A673 (cell line): ENCODE measurements around the gene ZFP3. TPM values are rescaled to one million over a fixed set of nuclear protein-coding genes. Genes with fewer than 3 reads are reported as not detected.

Experiments
- BruUV-seq: library from RNA; stranded (reverse); fragments of 400-500 nt; replicated peaks from 2 replicates; lab custom pipeline; 2021; lab: Mats Ljungman, UMichigan
- CTCF ChIA-PET: fragments of 300-600 bp; sonication (Branson Sonifier 250); formaldehyde crosslinking; loops from one replicate; lab custom pipeline; 2022; ENCODE audit warnings: antibody characterized with exemption; lab: Charles Lee
- POLR2A ChIA-PET: fragments of 300-600 bp; sonication (Branson Sonifier 250); formaldehyde crosslinking; loops from one replicate; lab custom pipeline; 2022; ENCODE audit warnings: antibody characterized with exemption; ENCODE audit not compliant: low non-redundant PET; lab: Charles Lee
- DNase-seq: peaks from one replicate; pipeline ENCODE4 v3.0.0-alpha.2; 2015; ENCODE audit warnings: low spot score
- H3K27ac ChIP-seq: fragments of 200-600 bp; sonication (generic); 2 replicates; pipeline ENCODE4 v1.5.1; 2016; ENCODE audit warnings: mixed run types, low read depth, mild to moderate bottlenecking, mixed read lengths, antibody characterized with exemption, low read length; ENCODE audit not compliant: poor library complexity, severe bottlenecking
- H3K27me3 ChIP-seq: fragments of 200-600 bp; sonication (generic); replicated peaks from 2 replicates; pipeline ENCODE4 v1.6.1; 2017; ENCODE audit warnings: mixed run types, low read depth, mild to moderate bottlenecking, mixed read lengths, antibody characterized with exemption, low read length; ENCODE audit not compliant: insufficient read depth, poor library complexity
- H3K36me3 ChIP-seq: fragments of 200-600 bp; sonication (generic); 2 replicates; pipeline ENCODE4 v1.6.1; 2016; ENCODE audit warnings: mixed run types, mild to moderate bottlenecking, mixed read lengths, antibody characterized with exemption, low read length; ENCODE audit not compliant: insufficient read depth, poor library complexity, severe bottlenecking
- H3K4me1 ChIP-seq: fragments of 200-600 bp; sonication (generic); 2 replicates; pipeline ENCODE4 v1.6.1; 2017; ENCODE audit warnings: mixed run types, mild to moderate bottlenecking, mixed read lengths, antibody characterized with exemption, low read length; ENCODE audit not compliant: insufficient read depth, poor library complexity, severe bottlenecking
- H3K4me3 ChIP-seq: fragments of 200-600 bp; sonication (generic); 2 replicates; pipeline ENCODE4 v1.5.1; 2016; ENCODE audit warnings: low read depth, mixed run types, mild to moderate bottlenecking, mixed read lengths, low read length; ENCODE audit not compliant: poor library complexity, severe bottlenecking
- H3K9me3 ChIP-seq: fragments of 200-600 bp; sonication (generic); 2 replicates; pipeline ENCODE4 v1.6.1; 2016; ENCODE audit warnings: mixed run types, low read depth, mild to moderate bottlenecking, mixed read lengths, antibody characterized with exemption, low read length; ENCODE audit not compliant: poor library complexity, severe bottlenecking
- CTCF ChIP-seq: fragments of 300-800, 200-600 bp; sonication (generic); conservative IDR thresholded peaks from 2 replicates; pipeline ENCODE4 v1.5.1; 2017; ENCODE audit warnings: low read depth, mild to moderate bottlenecking, antibody characterized with exemption, low read length, moderate library complexity, mixed read lengths
- EZH2 ChIP-seq: fragments of 200-600 bp; sonication (generic); IDR thresholded peaks from 2 replicates; pipeline ENCODE4 v1.6.1; 2017; ENCODE audit warnings: borderline replicate concordance, low read depth, mild to moderate bottlenecking, mixed read lengths, antibody characterized with exemption, low read length; ENCODE audit not compliant: poor library complexity, severe bottlenecking
- intact Hi-C: fragments of 100-400 bp; cut with micrococcal nuclease; formaldehyde crosslinking; loops from one replicate; pipeline ENCODE4 v1.10.0; 2022; ENCODE audit not compliant: unreplicated experiment
- total RNA-seq: library from RNA; stranded (reverse); gene quantifications from 2 replicates; pipeline ENCODE4 v1.2.3, GENCODE V29; 2021

ZFP3 gene
- total RNA-seq, 1 experiment from 2014 or later = 8.4 TPM

- TSS peak; percentile 66 for BruUV-seq
- ChIA-PET POLR2A (no interaction called here), CTCF (interaction anchor here (0.6 kb wide), 1 partner anchor 18 kb away, joined by 3 read pairs; no protein-coding TSS in a partner anchor)
- peak overlapping the region; percentile 39 for H3K4me3 ChIP-seq
- no peaks in the 10 kb centered on the region for H3K4me1 ChIP-seq
- H3K27ac ChIP-seq = no peak overlapping the region
- H3K9me3 ChIP-seq = peaks cover 53% of the 10 kb centered on the region
- TF ChIP-seq CTCF = no peak
- TF ChIP-seq EZH2 = no peak
- peak; percentile 67 for DNase-seq
- intact Hi-C loops = no loop called here
- H3K36me3 ChIP-seq = peaks cover 3% of the 10 kb centered on the region
- peaks cover 19% of the 10 kb centered on the region for H3K27me3 ChIP-seq
Observed at GRCh38 chr17:5097101-5097834, 19.0 kb downstream of the ZFP3 start.

GRCh38 chr17:5099271-5099670 is 21.0 kb downstream of the ZFP3 start:
- H3K36me3 ChIP-seq = peaks cover 3% of the 10 kb centered on the region
- peaks cover 19% of the 10 kb centered on the region for H3K27me3 ChIP-seq
- CTCF ChIA-PET = no interaction called here
- no peaks in the 10 kb centered on the region for H3K4me1 ChIP-seq
- DNase-seq = no peak
- intact Hi-C loops = no loop called here
- BruUV-seq = no TSS peak
- TF ChIP-seq CTCF (no peak), EZH2 (no peak)
- POLR2A ChIA-PET = no interaction called here
- peaks cover 40% of the 10 kb centered on the region for H3K9me3 ChIP-seq
- no peak overlapping the region for H3K4me3 ChIP-seq
- no peak overlapping the region for H3K27ac ChIP-seq

- Histone ChIP-seq H3K36me3 (peaks cover 14% of the 10 kb centered on the region), H3K4me1 (no peaks in the 10 kb centered on the region), H3K27ac (no peak overlapping the region), H3K4me3 (no peak overlapping the region), H3K9me3 (peaks cover 35% of the 10 kb centered on the region), H3K27me3 (peaks cover 19% of the 10 kb centered on the region)
- intact Hi-C loops = no loop called here
- TF ChIP-seq EZH2 (no peak), CTCF (no peak)
- ChIA-PET CTCF (no interaction called here), POLR2A (no interaction called here)
- DNase-seq = no peak
- BruUV-seq = no TSS peak
Observed at GRCh38 chr17:5100832-5101231, 22.6 kb downstream of the ZFP3 start.
